ENCODE measurements around the gene TFR2.

TFR2 gene

GRCh38 chr7:100583132-100584053, 58.0 kb downstream of the TFR2 start:
- peak overlapping the region; percentile 98 for H3K4me3 ChIP-seq
- TF ChIP-seq, protein P1, sequence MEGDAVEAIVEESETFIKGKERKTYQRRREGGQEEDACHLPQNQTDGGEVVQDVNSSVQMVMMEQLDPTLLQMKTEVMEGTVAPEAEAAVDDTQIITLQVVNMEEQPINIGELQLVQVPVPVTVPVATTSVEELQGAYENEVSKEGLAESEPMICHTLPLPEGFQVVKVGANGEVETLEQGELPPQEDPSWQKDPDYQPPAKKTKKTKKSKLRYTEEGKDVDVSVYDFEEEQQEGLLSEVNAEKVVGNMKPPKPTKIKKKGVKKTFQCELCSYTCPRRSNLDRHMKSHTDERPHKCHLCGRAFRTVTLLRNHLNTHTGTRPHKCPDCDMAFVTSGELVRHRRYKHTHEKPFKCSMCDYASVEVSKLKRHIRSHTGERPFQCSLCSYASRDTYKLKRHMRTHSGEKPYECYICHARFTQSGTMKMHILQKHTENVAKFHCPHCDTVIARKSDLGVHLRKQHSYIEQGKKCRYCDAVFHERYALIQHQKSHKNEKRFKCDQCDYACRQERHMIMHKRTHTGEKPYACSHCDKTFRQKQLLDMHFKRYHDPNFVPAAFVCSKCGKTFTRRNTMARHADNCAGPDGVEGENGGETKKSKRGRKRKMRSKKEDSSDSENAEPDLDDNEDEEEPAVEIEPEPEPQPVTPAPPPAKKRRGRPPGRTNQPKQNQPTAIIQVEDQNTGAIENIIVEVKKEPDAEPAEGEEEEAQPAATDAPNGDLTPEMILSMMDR (IDR thresholded peaks at IDR 0.05): no peak

GRCh38 chr7:100582650-100583049, 58.7 kb downstream of the TFR2 start:
- Histone ChIP-seq H3K4me3 (no peak overlapping the region), H3K27ac (peak overlapping the region in 1 of 2 donors; percentile 98)
- TF ChIP-seq, protein P1 (IDR thresholded peaks at IDR 0.05): no peak
- DNase-seq (ENCODE audit: low spot score): no peak

More at GRCh38 chr7:100583132-100584053, 58.0 kb downstream of the TFR2 start:
- H3K27ac ChIP-seq: peak overlapping the region in 1 of 2 donors; percentile 98
- no peak for DNase-seq (ENCODE audit: low spot score)

GRCh38 chr7:100582041-100582579, 59.2 kb downstream of the TFR2 start:
- H3K27ac ChIP-seq: no peak overlapping the region
- TF ChIP-seq, protein P1 (IDR thresholded peaks at IDR 0.05): no peak
- H3K4me3 ChIP-seq: no peak overlapping the region
- DNase-seq (ENCODE audit: low spot score): no peak

GRCh38 chr7:100580466-100581283, 60.7 kb downstream of the TFR2 start:
- H3K4me3 ChIP-seq: no peak overlapping the region
- no peak overlapping the region for H3K27ac ChIP-seq
- TF ChIP-seq, protein P1 (IDR thresholded peaks at IDR 0.05): no peak
- no peak for DNase-seq (ENCODE audit: low spot score)

GRCh38 chr7:100578246-100579183, 62.8 kb downstream of the TFR2 start:
- H3K4me3 ChIP-seq: no peak overlapping the region
- DNase-seq (ENCODE audit: low spot score): no peak
- no peak overlapping the region for H3K27ac ChIP-seq
- TF ChIP-seq, protein P1 (IDR thresholded peaks at IDR 0.05): no peak

DNA sequence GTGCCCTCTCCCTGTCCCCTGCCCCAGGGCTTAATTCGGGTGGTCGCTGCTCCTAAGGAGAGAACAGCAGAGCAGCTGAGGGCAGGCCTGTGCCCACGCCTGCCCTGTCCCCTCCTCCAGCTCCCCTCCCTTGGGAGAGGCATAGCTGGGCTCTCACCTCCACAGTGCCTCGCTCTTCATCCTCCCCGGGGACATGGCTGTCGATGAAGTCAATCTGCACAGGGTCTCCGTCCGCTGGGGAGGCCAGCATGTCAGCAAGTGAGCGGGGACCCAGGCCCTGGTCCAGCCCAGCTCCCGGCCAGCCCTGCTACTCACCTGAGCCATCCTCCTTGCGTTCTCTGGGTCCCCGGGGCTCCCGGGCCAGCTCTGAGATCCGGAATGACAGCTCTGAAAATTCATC, 63.8 kb downstream of the TFR2 start:
- DNase-seq (ENCODE audit: low spot score): no peak
- TF ChIP-seq, protein P1 (IDR thresholded peaks at IDR 0.05): no peak
- H3K4me3 ChIP-seq: no peak overlapping the region
- H3K27ac ChIP-seq: no peak overlapping the region
